KOPT-K1 (cell line): Measurements from ENCODE around the gene PDE1C.

Experiments used
- H3K27ac ChIP-seq: fragments of 200-600 bp; sonication (generic); 2 replicates; pipeline ENCODE4 v1.5.1; 2016; ENCODE audit warnings: antibody characterized with exemption, mild to moderate bottlenecking, low read depth, low read length; ENCODE audit not compliant: poor library complexity, severe bottlenecking
- H3K36me3 ChIP-seq: fragments of 200-600 bp; sonication (generic); 2 replicates; pipeline ENCODE4 v1.5.1; 2017; ENCODE audit warnings: antibody characterized with exemption, mild to moderate bottlenecking, low read length, moderate library complexity; ENCODE audit not compliant: insufficient read depth
- H3K9me3 ChIP-seq: fragments of 200-600 bp; sonication (generic); 2 replicates; pipeline ENCODE4 v1.5.1; 2017; ENCODE audit warnings: antibody characterized with exemption, low read length, mild to moderate bottlenecking; ENCODE audit not compliant: insufficient read depth, poor library complexity, severe bottlenecking

The PDE1C gene

GRCh38 chr7:31778296-31778695 is 291.9 kb downstream of the PDE1C start:
- no peaks in the 10 kb centered on the region for H3K9me3 ChIP-seq
- H3K36me3 ChIP-seq: no peaks in the 10 kb centered on the region
- no peak overlapping the region for H3K27ac ChIP-seq

- no peak overlapping the region for H3K27ac ChIP-seq
- no peaks in the 10 kb centered on the region for H3K36me3 ChIP-seq
- no peaks in the 10 kb centered on the region for H3K9me3 ChIP-seq
These were observed 293.6 kb downstream of the PDE1C start for GRCh38 chr7:31776616-31777015.

GRCh38 chr7:31775556-31775955 is 294.7 kb downstream of the PDE1C start:
- H3K27ac ChIP-seq: no peak overlapping the region
- no peaks in the 10 kb centered on the region for H3K9me3 ChIP-seq
- no peaks in the 10 kb centered on the region for H3K36me3 ChIP-seq

- no peaks in the 10 kb centered on the region for H3K36me3 ChIP-seq
- H3K9me3 ChIP-seq: no peaks in the 10 kb centered on the region
- no peak overlapping the region for H3K27ac ChIP-seq
These were observed 298.0 kb downstream of the PDE1C start for GRCh38 chr7:31772211-31772610.

- no peaks in the 10 kb centered on the region for H3K36me3 ChIP-seq
- no peaks in the 10 kb centered on the region for H3K9me3 ChIP-seq
- no peak overlapping the region for H3K27ac ChIP-seq
These were observed 302.4 kb downstream of the PDE1C start for GRCh38 chr7:31767686-31768358.

- Histone ChIP-seq H3K36me3 (no peaks in the 10 kb centered on the region), H3K27ac (no peak overlapping the region), H3K9me3 (no peaks in the 10 kb centered on the region)
These were observed 305.7 kb downstream of the PDE1C start for GRCh38 chr7:31764462-31764861.

GRCh38 chr7:31763548-31763947 is 306.7 kb downstream of the PDE1C start:
- H3K9me3 ChIP-seq: no peaks in the 10 kb centered on the region
- no peaks in the 10 kb centered on the region for H3K36me3 ChIP-seq
- no peak overlapping the region for H3K27ac ChIP-seq

- no peaks in the 10 kb centered on the region for H3K9me3 ChIP-seq
- H3K36me3 ChIP-seq: no peaks in the 10 kb centered on the region
These were observed 308.6 kb downstream of the PDE1C start for GRCh38 chr7:31761646-31762045.

GRCh38 chr7:31758755-31759154 is 311.5 kb downstream of the PDE1C start:
- Histone ChIP-seq H3K36me3 (no peaks in the 10 kb centered on the region), H3K9me3 (no peaks in the 10 kb centered on the region), H3K27ac (no peak overlapping the region)

More at GRCh38 chr7:31761646-31762045, 308.6 kb downstream of the PDE1C start:
- H3K27ac ChIP-seq: no peak overlapping the region

GRCh38 chr7:31751726-31752125 is 318.5 kb downstream of the PDE1C start:
- H3K9me3 ChIP-seq: no peaks in the 10 kb centered on the region

GRCh38 chr7:31748084-31748483 is 322.1 kb downstream of the PDE1C start:
- Histone ChIP-seq H3K27ac (no peak overlapping the region), H3K9me3 (no peaks in the 10 kb centered on the region), H3K36me3 (no peaks in the 10 kb centered on the region)

More at GRCh38 chr7:31751726-31752125, 318.5 kb downstream of the PDE1C start:
- Histone ChIP-seq H3K36me3 (no peaks in the 10 kb centered on the region), H3K27ac (no peak overlapping the region)

- H3K9me3 ChIP-seq: no peaks in the 10 kb centered on the region
- H3K27ac ChIP-seq: no peak overlapping the region
- no peaks in the 10 kb centered on the region for H3K36me3 ChIP-seq
These were observed 322.7 kb downstream of the PDE1C start for GRCh38 chr7:31747553-31747952.

GRCh38 chr7:31744294-31744874 is 325.8 kb downstream of the PDE1C start:
- H3K9me3 ChIP-seq: no peaks in the 10 kb centered on the region
- H3K36me3 ChIP-seq: no peaks in the 10 kb centered on the region
- H3K27ac ChIP-seq: no peak overlapping the region

- Histone ChIP-seq H3K36me3 (no peaks in the 10 kb centered on the region), H3K27ac (no peak overlapping the region), H3K9me3 (no peaks in the 10 kb centered on the region)
These were observed 328.4 kb downstream of the PDE1C start for GRCh38 chr7:31741852-31742251.

GRCh38 chr7:31735991-31736982 is 333.9 kb downstream of the PDE1C start:
- Histone ChIP-seq H3K36me3 (no peaks in the 10 kb centered on the region), H3K27ac (no peak overlapping the region), H3K9me3 (no peaks in the 10 kb centered on the region)
